HFF-Myc (cell line): ENCODE data around the gene SYCE3.

Experiments
- DNase-seq: peaks from one replicate; pipeline ENCODE4 v3.0.0-alpha.2; 2011; ENCODE audit warnings: low read depth; ENCODE audit errors: extremely low read depth
- H3K4me3 ChIP-seq: replicated peaks from 2 replicates; pipeline ENCODE4 v1.5.1; 2011; ENCODE audit warnings: low read depth, mild to moderate bottlenecking, control low read depth, low read length
- TF ChIP-seq, protein P1 (sequence below): IDR thresholded peaks from 2 replicates; pipeline ENCODE4 v1.5.1; 2012; ENCODE audit warnings: mild to moderate bottlenecking, low read depth, low read length, control low read depth; ENCODE audit errors: missing control alignments

SYCE3 gene

DNA sequence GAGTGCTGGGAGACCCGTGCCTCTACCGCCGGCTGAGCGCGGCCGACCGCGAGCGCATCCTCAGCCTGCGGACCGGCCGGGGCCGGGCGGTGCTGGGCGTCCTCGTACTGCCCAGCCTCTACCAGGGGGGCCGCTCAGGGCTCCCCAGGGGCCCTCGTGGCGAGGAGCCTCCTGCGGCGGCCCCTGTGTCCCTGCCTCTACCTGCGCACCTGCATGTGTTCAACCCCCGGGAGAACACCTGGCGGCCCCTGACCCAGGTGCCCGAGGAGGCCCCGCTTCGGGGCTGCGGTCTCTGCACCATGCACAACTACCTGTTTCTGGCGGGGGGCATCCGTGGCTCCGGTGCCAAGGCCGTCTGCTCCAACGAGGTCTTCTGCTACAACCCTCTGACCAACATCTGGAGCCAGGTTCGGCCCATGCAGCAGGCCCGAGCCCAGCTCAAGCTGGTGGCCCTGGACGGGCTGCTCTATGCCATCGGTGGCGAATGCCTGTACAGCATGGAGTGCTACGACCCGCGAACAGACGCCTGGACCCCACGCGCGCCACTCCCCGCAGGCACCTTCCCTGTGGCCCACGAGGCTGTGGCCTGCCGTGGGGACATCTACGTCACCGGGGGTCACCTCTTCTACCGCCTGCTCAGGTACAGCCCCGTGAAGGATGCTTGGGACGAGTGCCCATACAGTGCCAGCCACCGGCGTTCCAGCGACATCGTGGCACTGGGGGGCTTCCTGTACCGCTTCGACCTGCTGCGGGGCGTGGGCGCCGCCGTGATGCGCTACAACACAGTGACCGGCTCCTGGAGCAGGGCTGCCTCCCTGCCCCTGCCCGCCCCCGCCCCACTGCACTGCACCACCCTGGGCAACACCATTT, 13.6 kb downstream of the SYCE3 start:
- no peak overlapping the region for H3K4me3 ChIP-seq
- no peak for DNase-seq
- TF ChIP-seq, protein P1, sequence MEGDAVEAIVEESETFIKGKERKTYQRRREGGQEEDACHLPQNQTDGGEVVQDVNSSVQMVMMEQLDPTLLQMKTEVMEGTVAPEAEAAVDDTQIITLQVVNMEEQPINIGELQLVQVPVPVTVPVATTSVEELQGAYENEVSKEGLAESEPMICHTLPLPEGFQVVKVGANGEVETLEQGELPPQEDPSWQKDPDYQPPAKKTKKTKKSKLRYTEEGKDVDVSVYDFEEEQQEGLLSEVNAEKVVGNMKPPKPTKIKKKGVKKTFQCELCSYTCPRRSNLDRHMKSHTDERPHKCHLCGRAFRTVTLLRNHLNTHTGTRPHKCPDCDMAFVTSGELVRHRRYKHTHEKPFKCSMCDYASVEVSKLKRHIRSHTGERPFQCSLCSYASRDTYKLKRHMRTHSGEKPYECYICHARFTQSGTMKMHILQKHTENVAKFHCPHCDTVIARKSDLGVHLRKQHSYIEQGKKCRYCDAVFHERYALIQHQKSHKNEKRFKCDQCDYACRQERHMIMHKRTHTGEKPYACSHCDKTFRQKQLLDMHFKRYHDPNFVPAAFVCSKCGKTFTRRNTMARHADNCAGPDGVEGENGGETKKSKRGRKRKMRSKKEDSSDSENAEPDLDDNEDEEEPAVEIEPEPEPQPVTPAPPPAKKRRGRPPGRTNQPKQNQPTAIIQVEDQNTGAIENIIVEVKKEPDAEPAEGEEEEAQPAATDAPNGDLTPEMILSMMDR, result no peak

DNA sequence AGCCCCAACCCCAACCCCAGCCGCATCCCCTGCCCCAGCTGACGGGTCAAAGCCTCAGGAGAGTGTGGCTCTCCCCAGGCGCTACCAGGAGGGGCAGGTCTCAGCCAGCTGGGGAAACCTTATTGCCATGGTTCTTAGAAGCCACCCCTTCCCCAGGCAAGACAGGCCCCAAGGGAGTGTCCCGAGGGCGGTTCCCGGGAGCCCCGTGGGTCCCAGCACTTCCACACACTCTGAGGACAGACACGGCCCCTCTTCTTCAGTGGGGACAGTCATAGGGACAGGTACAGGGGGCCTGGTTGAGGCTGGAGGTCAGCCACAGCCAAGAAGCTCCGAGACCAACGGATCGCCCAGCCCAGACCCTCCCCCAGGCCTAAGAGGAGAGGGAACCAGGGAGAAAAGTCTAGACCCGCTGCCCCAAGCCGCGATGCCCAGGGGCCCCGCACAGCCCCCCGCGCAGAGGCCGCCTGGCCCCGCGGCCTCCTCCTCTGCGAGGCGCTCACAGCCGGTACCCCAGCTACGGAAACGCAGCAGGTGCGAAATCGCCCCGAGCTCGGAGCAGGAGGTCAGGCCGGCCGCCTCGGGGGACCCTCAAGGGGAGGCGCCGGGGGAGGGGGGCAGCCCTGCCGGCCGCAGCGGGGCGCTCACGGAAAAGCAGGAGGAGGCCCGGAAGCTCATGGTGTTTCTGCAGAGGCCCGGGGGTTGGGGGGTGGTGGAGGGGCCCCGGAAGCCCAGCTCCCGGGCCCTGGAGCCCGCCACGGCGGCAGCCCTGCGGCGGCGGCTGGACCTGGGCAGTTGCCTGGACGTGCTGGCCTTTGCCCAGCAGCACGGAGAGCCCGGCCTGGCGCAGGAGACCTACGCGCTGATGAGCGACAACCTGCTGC, 14.4 kb downstream of the SYCE3 start:
- TF ChIP-seq, protein P1, result no peak
- H3K4me3 ChIP-seq, result no peak overlapping the region
- no peak for DNase-seq

DNA sequence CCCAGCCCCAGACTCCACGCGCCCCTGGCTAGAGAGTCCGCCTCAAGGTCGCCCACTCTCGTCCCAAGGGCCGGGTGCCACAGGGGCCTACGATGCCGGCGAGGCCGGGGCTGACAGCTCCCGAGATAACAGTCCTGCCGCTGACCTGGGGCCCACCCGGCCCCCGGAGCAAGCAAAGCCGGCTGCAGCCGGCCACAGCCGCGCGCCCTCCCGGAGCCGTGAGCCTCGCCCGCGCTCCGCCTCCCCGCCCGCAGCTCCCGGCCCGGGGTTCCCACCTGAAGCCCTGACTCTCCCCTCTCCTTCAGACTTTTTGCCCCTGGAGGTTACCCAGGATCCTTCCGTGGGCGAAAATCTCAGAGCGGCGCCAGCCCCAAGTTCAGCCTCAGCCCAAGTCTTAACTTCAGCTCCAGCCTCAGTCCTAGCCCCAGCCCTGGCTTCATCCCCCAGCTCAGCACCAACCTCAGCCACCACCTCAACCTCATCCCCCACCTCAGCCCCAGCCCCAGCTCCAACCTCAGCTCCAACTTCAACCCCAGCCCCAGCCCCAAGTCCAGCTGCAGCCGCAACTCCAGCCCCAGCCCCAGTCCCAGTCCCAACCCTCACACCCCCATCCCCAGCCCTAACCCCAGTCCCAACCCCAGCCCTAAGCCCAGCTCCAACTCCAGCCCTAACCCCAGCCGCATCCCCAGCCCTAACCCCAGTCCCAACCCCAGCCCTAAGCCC, 15.3 kb downstream of the SYCE3 start:
- DNase-seq, result no peak
- H3K4me3 ChIP-seq, result no peak overlapping the region

DNA sequence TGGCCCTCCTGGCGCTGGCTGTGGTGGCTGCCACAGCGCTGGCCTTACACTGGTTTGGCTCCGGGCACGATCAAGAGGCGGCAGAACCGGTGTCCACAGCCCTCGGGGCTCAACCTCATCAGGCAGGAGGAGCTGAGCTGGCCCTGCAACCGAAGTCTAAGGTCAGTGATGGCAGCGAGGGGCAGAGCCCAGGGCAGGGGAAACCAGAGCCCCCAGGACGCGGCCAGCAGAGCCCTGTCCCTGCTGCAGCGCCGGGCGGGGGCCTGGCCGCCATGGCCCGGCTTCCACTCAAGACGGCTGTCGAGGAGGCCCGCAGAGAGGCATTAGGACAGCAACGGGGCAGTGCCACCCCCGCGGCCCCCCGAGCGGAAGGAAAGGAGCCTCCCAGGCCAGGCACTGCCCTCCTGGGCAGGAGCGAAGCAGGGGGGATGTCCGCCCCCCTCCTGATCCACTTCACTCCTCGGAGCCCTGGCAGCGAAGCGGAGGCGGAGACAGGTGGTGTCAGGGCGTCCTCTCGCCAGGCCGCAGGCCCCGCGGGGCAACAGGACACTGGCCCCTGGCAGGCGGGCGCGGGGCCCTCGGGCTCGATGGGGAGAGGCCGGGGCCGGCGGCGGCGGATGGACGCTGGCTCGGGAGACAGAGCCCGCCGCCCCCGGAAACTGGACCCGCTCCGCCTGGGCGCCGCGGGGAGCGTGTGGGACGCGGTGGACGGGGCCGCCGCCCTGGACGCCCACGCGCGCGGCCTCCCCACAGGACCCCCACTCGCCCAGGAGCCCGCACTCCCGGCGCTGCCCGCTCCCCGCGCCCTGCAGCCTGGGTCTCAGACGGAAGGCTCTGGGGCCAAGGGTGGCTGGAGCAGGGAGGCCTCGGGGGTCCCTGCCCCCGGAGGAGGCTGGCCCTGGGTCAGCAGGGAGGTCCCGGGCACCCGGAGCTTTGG, 16.1 kb downstream of the SYCE3 start:
- TF ChIP-seq, protein P1, result no peak
- no peak overlapping the region for H3K4me3 ChIP-seq
- no peak for DNase-seq

More for the DNA sequence above, 15.3 kb downstream of the SYCE3 start:
- TF ChIP-seq, protein P1, result no peak

DNA sequence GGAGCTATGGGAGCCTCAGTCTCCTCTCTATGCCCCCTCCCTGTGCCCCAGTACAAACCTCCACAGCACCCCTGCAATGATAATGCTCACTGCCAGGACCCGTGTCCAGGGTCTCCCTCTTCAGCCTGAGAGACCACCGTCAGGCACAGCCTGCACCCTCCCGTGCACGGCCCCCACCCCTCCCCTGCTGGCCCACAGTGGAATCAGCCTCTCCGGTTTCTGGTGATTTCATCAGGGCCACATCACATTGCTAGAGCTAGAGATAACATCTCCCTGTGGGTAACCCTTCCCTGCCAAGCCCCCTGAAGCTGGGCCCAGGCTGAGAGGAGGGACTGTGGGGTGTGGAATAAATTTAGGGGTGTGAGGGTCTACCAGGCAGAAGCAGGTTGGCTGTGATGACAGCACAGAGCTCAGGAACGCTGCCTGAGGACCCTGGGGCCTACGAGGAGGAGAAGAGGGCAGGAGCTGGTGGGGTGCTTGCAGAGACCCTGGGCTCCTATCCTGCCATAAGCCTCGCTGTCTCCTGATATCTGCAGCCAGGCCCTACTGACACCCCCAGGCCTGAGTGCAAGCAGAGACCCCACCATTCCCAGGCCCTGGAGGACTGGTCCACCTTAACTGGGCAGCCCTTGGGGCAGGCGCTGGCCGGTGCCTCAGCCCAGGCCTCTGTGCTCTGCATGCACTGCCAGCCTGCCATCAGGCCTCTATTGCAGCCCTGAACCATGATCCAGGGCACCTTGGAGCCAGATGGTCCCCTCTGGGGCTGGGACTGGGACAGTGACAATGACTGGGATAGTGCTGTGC, 17.0 kb downstream of the SYCE3 start, which contains the start of gene KLHDC7B:
Gene KLHDC7B, plus strand, starts transcription at position 378 of the 804 bp plus-strand sequence. Its CDS starts 345 bp downstream, at position 723.
- no peak within 1 kb of the TSS for H3K4me3 ChIP-seq
- DNase-seq, result no peak
- TF ChIP-seq, protein P1, result no peak
